Measurements from ENCODE around the gene CLVS2.

- TF ChIP-seq CTCF (IDR thresholded peaks at IDR 0.05) (no peak), POLR2A (IDR thresholded peaks at IDR 0.05) (no peak)
These were observed 5.5 kb downstream of the CLVS2 start for GRCh38 chr6:123001540-123001939.

All from Peyer's patch (tissue), 4 donors.